ENCODE data around the gene SLC25A11.

GRCh38 chr17:4968486-4969046 lies 28.7 kb upstream of the SLC25A11 start:
- no peak for TF ChIP-seq CTCF (IDR thresholded peaks at IDR 0.05; ENCODE audit: extremely low read depth in 1 of 2, insufficient read depth in 1 of 2, low read depth in 1 of 2, low read length in 2 of 2)
- no peak for TF ChIP-seq EZH2 (IDR thresholded peaks at IDR 0.05; ENCODE audit: borderline replicate concordance, low read depth, low read length, severe bottlenecking)
- no peak for TF ChIP-seq POLR2A (IDR thresholded peaks at IDR 0.05; ENCODE audit: low read depth, low read length)
- TF ChIP-seq, protein P1, sequence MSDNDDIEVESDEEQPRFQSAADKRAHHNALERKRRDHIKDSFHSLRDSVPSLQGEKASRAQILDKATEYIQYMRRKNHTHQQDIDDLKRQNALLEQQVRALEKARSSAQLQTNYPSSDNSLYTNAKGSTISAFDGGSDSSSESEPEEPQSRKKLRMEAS (IDR thresholded peaks at IDR 0.05; ENCODE audit: insufficient read depth, insufficient read length), result no peak
